ENCODE measurements around the gene SIGLEC12. TPM values are rescaled to one million over a fixed set of nuclear protein-coding genes. Genes with fewer than 3 reads are reported as not detected.

SIGLEC12 gene
- total and polyA plus RNA-seq, 4 donors = 0.12 to 5.1 (median 1.9) TPM

DNA sequence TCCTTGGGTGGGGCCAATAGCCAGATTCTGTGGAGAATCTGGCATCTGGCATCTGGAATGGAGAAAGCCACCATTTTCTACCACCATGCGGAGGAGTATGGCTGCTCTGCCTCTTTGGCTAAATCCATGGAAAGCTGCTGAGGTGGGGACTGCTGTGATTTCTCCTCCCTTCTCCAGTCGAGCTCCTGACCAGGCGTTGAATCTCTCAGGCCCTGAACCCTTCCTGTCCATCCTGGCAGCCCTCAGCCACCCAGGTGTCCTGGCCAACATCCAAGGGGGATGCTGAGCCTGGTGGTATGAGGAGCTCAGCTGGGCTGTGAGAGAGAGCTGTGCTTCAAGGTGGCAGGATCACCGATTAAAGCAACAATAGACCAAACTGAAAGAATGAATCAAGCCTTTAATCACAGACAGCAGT, 47.3 kb upstream of the SIGLEC12 start:
- Histone ChIP-seq H3K27me3 (ENCODE audit: control insufficient read depth in 3 of 3, insufficient read depth in 3 of 3, low read length in 2 of 3) (no peaks in the 10 kb centered on the region), H3K27ac (ENCODE audit: low read depth in 1 of 2, low read length in 1 of 2) (no peak overlapping the region), H3K36me3 (ENCODE audit: control insufficient read depth in 4 of 4, insufficient read depth in 4 of 4, low read length in 4 of 4) (no peaks in the 10 kb centered on the region), H3K9me3 (ENCODE audit: control insufficient read depth in 4 of 4, insufficient read depth in 3 of 4, low read length in 3 of 4) (peaks cover 0 to 4% (median 0%) of the 10 kb centered on the region in 4 donors), H3K4me3 (no peak overlapping the region), H3K9ac (ENCODE audit: insufficient read depth in 1 of 2, low read length in 2 of 2) (no peak overlapping the region), H3K4me1 (ENCODE audit: control insufficient read depth in 5 of 5, insufficient read depth in 5 of 5, low read length in 5 of 5) (no peaks in the 10 kb centered on the region)
- ATAC-seq (ENCODE audit: insufficient read depth, low FRiP score) = no peak
- WGBS, 2 donors = 73 to 89% methylated on average over 4 of the region's 4 CpGs
- no peak for DNase-seq
- TF ChIP-seq, protein P1, sequence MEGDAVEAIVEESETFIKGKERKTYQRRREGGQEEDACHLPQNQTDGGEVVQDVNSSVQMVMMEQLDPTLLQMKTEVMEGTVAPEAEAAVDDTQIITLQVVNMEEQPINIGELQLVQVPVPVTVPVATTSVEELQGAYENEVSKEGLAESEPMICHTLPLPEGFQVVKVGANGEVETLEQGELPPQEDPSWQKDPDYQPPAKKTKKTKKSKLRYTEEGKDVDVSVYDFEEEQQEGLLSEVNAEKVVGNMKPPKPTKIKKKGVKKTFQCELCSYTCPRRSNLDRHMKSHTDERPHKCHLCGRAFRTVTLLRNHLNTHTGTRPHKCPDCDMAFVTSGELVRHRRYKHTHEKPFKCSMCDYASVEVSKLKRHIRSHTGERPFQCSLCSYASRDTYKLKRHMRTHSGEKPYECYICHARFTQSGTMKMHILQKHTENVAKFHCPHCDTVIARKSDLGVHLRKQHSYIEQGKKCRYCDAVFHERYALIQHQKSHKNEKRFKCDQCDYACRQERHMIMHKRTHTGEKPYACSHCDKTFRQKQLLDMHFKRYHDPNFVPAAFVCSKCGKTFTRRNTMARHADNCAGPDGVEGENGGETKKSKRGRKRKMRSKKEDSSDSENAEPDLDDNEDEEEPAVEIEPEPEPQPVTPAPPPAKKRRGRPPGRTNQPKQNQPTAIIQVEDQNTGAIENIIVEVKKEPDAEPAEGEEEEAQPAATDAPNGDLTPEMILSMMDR (IDR thresholded peaks at IDR 0.05; ENCODE audit: control extremely low read depth, extremely low read depth) = no peak

DNA sequence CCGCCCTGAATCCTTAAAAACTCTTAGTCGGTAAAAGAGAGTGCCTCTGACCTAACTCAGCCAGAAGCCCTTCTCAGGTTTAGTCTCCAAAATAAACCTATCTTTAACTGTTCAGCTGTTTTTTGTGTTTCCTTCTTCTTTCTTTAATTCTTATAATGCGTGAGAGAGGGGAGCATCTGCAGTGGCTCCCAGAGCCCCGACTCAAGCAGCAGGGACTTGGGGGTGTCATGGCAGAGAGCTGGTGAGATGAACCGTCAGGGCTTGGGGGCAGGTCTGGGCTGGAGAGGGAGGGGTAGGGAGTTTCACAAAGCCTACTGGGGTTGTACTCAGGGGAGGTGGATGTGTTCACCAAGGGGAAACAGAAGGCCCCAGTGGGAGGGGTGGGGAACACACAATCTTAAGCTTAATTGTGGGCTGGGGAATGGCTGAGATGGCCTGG, 46.6 kb upstream of the SIGLEC12 start:
- Histone ChIP-seq H3K4me3 (no peak overlapping the region), H3K9me3 (ENCODE audit: control insufficient read depth in 4 of 4, insufficient read depth in 3 of 4, low read length in 3 of 4) (peaks cover 0 to 4% (median 0%) of the 10 kb centered on the region in 4 donors), H3K27me3 (ENCODE audit: control insufficient read depth in 3 of 3, insufficient read depth in 3 of 3, low read length in 2 of 3) (no peaks in the 10 kb centered on the region), H3K27ac (ENCODE audit: low read depth in 1 of 2, low read length in 1 of 2) (no peak overlapping the region), H3K9ac (ENCODE audit: insufficient read depth in 1 of 2, low read length in 2 of 2) (no peak overlapping the region), H3K36me3 (ENCODE audit: control insufficient read depth in 4 of 4, insufficient read depth in 4 of 4, low read length in 4 of 4) (no peaks in the 10 kb centered on the region), H3K4me1 (ENCODE audit: control insufficient read depth in 5 of 5, insufficient read depth in 5 of 5, low read length in 5 of 5) (no peaks in the 10 kb centered on the region)
- ATAC-seq (ENCODE audit: insufficient read depth, low FRiP score) (no peak), DNase-seq (no peak)
- 35 to 56% methylated on average over 5 of the region's 5 CpGs for WGBS, 2 donors
- TF ChIP-seq, protein P1 (IDR thresholded peaks at IDR 0.05; ENCODE audit: control extremely low read depth, extremely low read depth) = no peak

DNA sequence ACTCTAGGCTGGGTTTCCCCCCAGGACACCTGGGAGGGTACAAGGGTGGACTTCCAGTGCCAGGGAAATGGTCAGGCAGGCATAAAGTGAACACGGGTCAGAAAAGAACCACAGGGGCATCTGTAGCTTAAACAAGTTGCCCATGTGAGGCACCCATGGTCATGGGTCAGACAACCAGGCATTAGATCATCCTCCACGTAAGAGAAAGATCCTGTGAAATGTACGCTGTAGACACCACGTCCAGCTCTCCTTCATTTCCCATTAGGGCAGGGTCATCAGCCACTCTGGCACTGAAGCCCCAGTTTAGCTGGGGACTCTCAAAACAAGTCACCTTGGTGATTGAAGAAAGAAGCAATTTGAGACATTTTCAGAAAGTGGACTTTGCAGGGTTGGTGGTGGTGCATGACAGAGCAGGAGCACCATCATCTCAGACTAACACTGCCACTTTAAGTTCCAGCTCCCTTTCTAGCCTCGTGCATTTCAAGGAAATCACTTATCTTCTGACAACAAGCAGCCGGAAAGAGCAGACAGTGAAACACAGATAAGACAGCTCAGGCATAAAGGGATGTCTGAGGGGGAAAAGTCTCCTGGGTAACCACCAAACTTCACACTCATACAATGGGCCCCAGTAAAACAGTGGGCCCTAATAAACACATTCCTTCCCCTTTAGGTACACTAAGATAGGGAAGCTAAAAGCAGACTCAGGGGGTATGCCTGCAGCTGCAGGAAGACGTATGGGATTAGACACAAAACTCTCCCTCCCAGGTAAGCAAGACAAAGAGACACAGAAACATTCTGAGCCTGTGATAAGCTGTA, 46.0 kb upstream of the SIGLEC12 start:
- H3K9me3 ChIP-seq (ENCODE audit: control insufficient read depth in 4 of 4, insufficient read depth in 3 of 4, low read length in 3 of 4) = peaks cover 0 to 4% (median 0%) of the 10 kb centered on the region in 4 donors
- H3K9ac ChIP-seq (ENCODE audit: insufficient read depth in 1 of 2, low read length in 2 of 2) = no peak overlapping the region
- H3K36me3 ChIP-seq (ENCODE audit: control insufficient read depth in 4 of 4, insufficient read depth in 4 of 4, low read length in 4 of 4) = no peaks in the 10 kb centered on the region
- no peak overlapping the region for H3K4me3 ChIP-seq
- ATAC-seq (ENCODE audit: insufficient read depth, low FRiP score) (no peak), DNase-seq (no peak)
- TF ChIP-seq, protein P1 (IDR thresholded peaks at IDR 0.05; ENCODE audit: control extremely low read depth, extremely low read depth) = no peak
- no peaks in the 10 kb centered on the region for H3K4me1 ChIP-seq (ENCODE audit: control insufficient read depth in 5 of 5, insufficient read depth in 5 of 5, low read length in 5 of 5)
- H3K27me3 ChIP-seq (ENCODE audit: control insufficient read depth in 3 of 3, insufficient read depth in 3 of 3, low read length in 2 of 3) = no peaks in the 10 kb centered on the region
- no peak overlapping the region for H3K27ac ChIP-seq (ENCODE audit: low read depth in 1 of 2, low read length in 1 of 2)
- 22 to 23% methylated on average over 7 of the region's 7 CpGs for WGBS, 2 donors

Measured in lung (tissue), 12 donors.